Stimulated activated effector memory CD8-positive, alpha-beta T cell treated with anti-CD3 and anti-CD28 coated beads, Interleukin-12 subunit alpha, Interleukin-12 subunit beta, amount 100 ng/mL, for 72 hours (primary cell): ENCODE measurements around the gene GOLGA6L2.
"Not testable (repeated sequence)": the region's sequence is repeated elsewhere in the genome, so short reads cannot be mapped to it uniquely, and the experiment has no call there.

Experiments
- ATAC-seq: fragments of 150-1000 bp; cut with Tn5 transposase; 2 replicates; pipeline ENCODE4 v1.10.0; 2021
- DNase-seq, 2 donors: peaks; one replicate each; pipeline ENCODE4 v3.0.0; 2021 to 2022; ENCODE audit warnings: low spot score in 2 of 2
- H3K27ac Mint-ChIP-seq: one replicate; pipeline ENCODE4 v1.8.0; 2022; ENCODE audit warnings: mild to moderate bottlenecking, mixed read lengths
- H3K36me3 Mint-ChIP-seq: one replicate; pipeline ENCODE4 v1.8.0; 2022; ENCODE audit warnings: mild to moderate bottlenecking, mixed read lengths
- H3K4me1 Mint-ChIP-seq: one replicate; pipeline ENCODE4 v1.8.0; 2022; ENCODE audit warnings: mixed read lengths
- H3K4me3 Mint-ChIP-seq: one replicate; pipeline ENCODE4 v1.8.0; 2022; ENCODE audit warnings: mild to moderate bottlenecking, mixed read lengths
- H3K9me3 Mint-ChIP-seq: one replicate; pipeline ENCODE4 v1.8.0; 2022; ENCODE audit warnings: mixed read lengths

Gene GOLGA6L2

GRCh38 chr15:23439513-23439912, 7.5 kb downstream of the GOLGA6L2 start:
- H3K4me1 Mint-ChIP-seq, result no peaks in the 10 kb centered on the region
- ATAC-seq (no peak), DNase-seq (no peak)
- H3K9me3 Mint-ChIP-seq, result no peaks in the 10 kb centered on the region
- H3K27ac Mint-ChIP-seq, result no peak overlapping the region
- no peaks in the 10 kb centered on the region for H3K36me3 Mint-ChIP-seq
- H3K4me3 Mint-ChIP-seq, result no peak overlapping the region

- Mint-ChIP-seq H3K27ac (no peak overlapping the region), H3K36me3 (no peaks in the 10 kb centered on the region), H3K4me3 (no peak overlapping the region), H3K9me3 (no peaks in the 10 kb centered on the region), H3K4me1 (no peaks in the 10 kb centered on the region)
- ATAC-seq (no peak), DNase-seq (no peak)
These were observed 8.1 kb downstream of the GOLGA6L2 start for GRCh38 chr15:23438816-23439466.

GRCh38 chr15:23437673-23438072, 9.4 kb downstream of the GOLGA6L2 start:
- DNase-seq (peak in 1 of 2 donors; percentile 28), ATAC-seq (no peak)
- Mint-ChIP-seq H3K36me3 (no peaks in the 10 kb centered on the region), H3K9me3 (no peaks in the 10 kb centered on the region), H3K4me3 (no peak overlapping the region), H3K27ac (no peak overlapping the region), H3K4me1 (no peaks in the 10 kb centered on the region)

- H3K36me3 Mint-ChIP-seq, result no peaks in the 10 kb centered on the region
- H3K27ac Mint-ChIP-seq, result no peak overlapping the region
- no peak overlapping the region for H3K4me3 Mint-ChIP-seq
- ATAC-seq (no peak), DNase-seq (peak in 1 of 2 donors; percentile 10)
- H3K9me3 Mint-ChIP-seq, result no peaks in the 10 kb centered on the region
- H3K4me1 Mint-ChIP-seq, result no peaks in the 10 kb centered on the region
These were observed 9.9 kb downstream of the GOLGA6L2 start for GRCh38 chr15:23437146-23437545.

GRCh38 chr15:23436421-23436820, 10.6 kb downstream of the GOLGA6L2 start:
- DNase-seq (no peak), ATAC-seq (no peak)
- H3K36me3 Mint-ChIP-seq, result no peaks in the 10 kb centered on the region
- no peak overlapping the region for H3K4me3 Mint-ChIP-seq
- H3K4me1 Mint-ChIP-seq, result no peaks in the 10 kb centered on the region
- H3K27ac Mint-ChIP-seq, result no peak overlapping the region
- no peaks in the 10 kb centered on the region for H3K9me3 Mint-ChIP-seq

GRCh38 chr15:23434699-23435098, 12.3 kb downstream of the GOLGA6L2 start:
- H3K36me3 Mint-ChIP-seq, H3K27ac Mint-ChIP-seq, H3K9me3 Mint-ChIP-seq, H3K4me1 Mint-ChIP-seq, DNase-seq, ATAC-seq, H3K4me3 Mint-ChIP-seq: not testable (repeated sequence)

- DNase-seq, H3K27ac Mint-ChIP-seq, ATAC-seq, H3K9me3 Mint-ChIP-seq, H3K4me1 Mint-ChIP-seq, H3K4me3 Mint-ChIP-seq, H3K36me3 Mint-ChIP-seq: not testable (repeated sequence)
These were observed 21.7 kb downstream of the GOLGA6L2 start for GRCh38 chr15:23425327-23425726.

- no peaks in the 10 kb centered on the region for H3K36me3 Mint-ChIP-seq
These were observed 22.7 kb downstream of the GOLGA6L2 start for GRCh38 chr15:23424111-23424904.

GRCh38 chr15:23422946-23423708, 23.9 kb downstream of the GOLGA6L2 start:
- peak; percentile 51 for ATAC-seq
- DNase-seq, result no peak
- Mint-ChIP-seq H3K36me3 (no peaks in the 10 kb centered on the region), H3K4me3 (no peak overlapping the region), H3K4me1 (no peaks in the 10 kb centered on the region), H3K27ac (no peak overlapping the region), H3K9me3 (no peaks in the 10 kb centered on the region)

More at GRCh38 chr15:23424111-23424904, 22.7 kb downstream of the GOLGA6L2 start:
- no peak for DNase-seq
- Mint-ChIP-seq H3K9me3 (no peaks in the 10 kb centered on the region), H3K4me3 (no peak overlapping the region), H3K4me1 (no peaks in the 10 kb centered on the region), H3K27ac (no peak overlapping the region)
- no peak for ATAC-seq

- no peak overlapping the region for H3K27ac Mint-ChIP-seq
- no peaks in the 10 kb centered on the region for H3K9me3 Mint-ChIP-seq
- ATAC-seq (no peak), DNase-seq (no peak)
- no peaks in the 10 kb centered on the region for H3K4me1 Mint-ChIP-seq
- no peak overlapping the region for H3K4me3 Mint-ChIP-seq
- no peaks in the 10 kb centered on the region for H3K36me3 Mint-ChIP-seq
These were observed 24.7 kb downstream of the GOLGA6L2 start for GRCh38 chr15:23422099-23422945.

- H3K27ac Mint-ChIP-seq, result no peak overlapping the region
- no peaks in the 10 kb centered on the region for H3K36me3 Mint-ChIP-seq
- no peaks in the 10 kb centered on the region for H3K9me3 Mint-ChIP-seq
- DNase-seq (no peak), ATAC-seq (no peak)
- no peak overlapping the region for H3K4me3 Mint-ChIP-seq
- H3K4me1 Mint-ChIP-seq, result no peaks in the 10 kb centered on the region
These were observed 26.1 kb downstream of the GOLGA6L2 start for GRCh38 chr15:23420806-23421575.

GRCh38 chr15:23416349-23417276, 30.4 kb downstream of the GOLGA6L2 start:
- H3K4me3 Mint-ChIP-seq, result no peak overlapping the region
- no peaks in the 10 kb centered on the region for H3K4me1 Mint-ChIP-seq
- no peaks in the 10 kb centered on the region for H3K36me3 Mint-ChIP-seq
- DNase-seq (no peak), ATAC-seq (no peak)
- peaks cover 3% of the 10 kb centered on the region for H3K9me3 Mint-ChIP-seq
- no peak overlapping the region for H3K27ac Mint-ChIP-seq

- not testable (repeated sequence) for H3K27ac Mint-ChIP-seq, ATAC-seq, H3K4me1 Mint-ChIP-seq, H3K9me3 Mint-ChIP-seq, H3K4me3 Mint-ChIP-seq, DNase-seq, H3K36me3 Mint-ChIP-seq
These were observed 31.2 kb downstream of the GOLGA6L2 start for GRCh38 chr15:23415866-23416265.
